ENCODE results near the gene SMURF2. TPM values are rescaled to one million over a fixed set of nuclear protein-coding genes. Genes with fewer than 3 reads are reported as not detected.

Gene SMURF2
- total RNA-seq, 1 experiment from 2014 or later: 23.0 TPM

GRCh38 chr17:64572682-64573154, 89.4 kb downstream of the SMURF2 start:
- Mint-ChIP-seq H3K36me3 (peaks cover 17% of the 10 kb centered on the region), H3K4me3 (no peak overlapping the region), H3K4me1 (no peaks in the 10 kb centered on the region), H3K27ac (no peak overlapping the region), H3K27me3 (ENCODE audit: low read depth) (no peaks in the 10 kb centered on the region), H3K9me3 (no peaks in the 10 kb centered on the region)
- TF ChIP-seq CBFB (CRISPR knock-in tag; IDR thresholded peaks at IDR 0.05; ENCODE audit: low read depth) (no peak), E2F5 (CRISPR knock-in tag; IDR thresholded peaks at IDR 0.05) (no peak), ZMAT4 (CRISPR knock-in tag; IDR thresholded peaks at IDR 0.05) (no peak), NR1H2 (CRISPR knock-in tag; IDR thresholded peaks at IDR 0.05) (no peak), ATF2 (CRISPR knock-in tag; IDR thresholded peaks at IDR 0.05; ENCODE audit: borderline replicate concordance, low read depth) (no peak), JUN (CRISPR knock-in tag; IDR thresholded peaks at IDR 0.05) (no peak), CREM (CRISPR knock-in tag; IDR thresholded peaks at IDR 0.05) (no peak), SOX15 (CRISPR knock-in tag; IDR thresholded peaks at IDR 0.05) (no peak), ZNF281 (CRISPR knock-in tag; IDR thresholded peaks at IDR 0.05) (no peak), FOXK1 (CRISPR knock-in tag; IDR thresholded peaks at IDR 0.05) (no peak), FOXJ3 (CRISPR knock-in tag; IDR thresholded peaks at IDR 0.05; ENCODE audit: borderline replicate concordance) (no peak), ZNF425 (CRISPR knock-in tag; conservative IDR thresholded peaks at IDR 0.05) (no peak), OVOL2 (CRISPR knock-in tag; IDR thresholded peaks at IDR 0.05; ENCODE audit: borderline replicate concordance) (no peak)
- ChIA-PET CTCF (no interaction called here), POLR2A (interaction anchor here (0.9 kb wide), 1 partner anchor 67 kb away, joined by 4 read pairs; no protein-coding TSS in a partner anchor)
- ATAC-seq (no peak), DNase-seq (ENCODE audit: low spot score) (no peak)

- no peaks in the 10 kb centered on the region for H3K4me1 Mint-ChIP-seq
- H3K27ac Mint-ChIP-seq: no peak overlapping the region
- no peaks in the 10 kb centered on the region for H3K9me3 Mint-ChIP-seq
- ATAC-seq (no peak), DNase-seq (ENCODE audit: low spot score) (no peak)
- H3K36me3 Mint-ChIP-seq: peaks cover 12% of the 10 kb centered on the region; the same call in 1 of the 2 replicates
- ChIA-PET POLR2A (no interaction called here), CTCF (no interaction called here)
- H3K4me3 Mint-ChIP-seq: no peak overlapping the region
- H3K27me3 Mint-ChIP-seq (ENCODE audit: low read depth): no peaks in the 10 kb centered on the region
- TF ChIP-seq EMX1 (CRISPR knock-in tag; IDR thresholded peaks at IDR 0.05): no peak
- TF ChIP-seq HMGXB4 (CRISPR knock-in tag; IDR thresholded peaks at IDR 0.05): no peak
- no peak for TF ChIP-seq PRDM15 (CRISPR knock-in tag; IDR thresholded peaks at IDR 0.05)
- no peak for TF ChIP-seq FOXP4 (CRISPR knock-in tag; IDR thresholded peaks at IDR 0.05)
- no peak for TF ChIP-seq ZNF138 (CRISPR knock-in tag; conservative IDR thresholded peaks at IDR 0.05)
- no peak for TF ChIP-seq GTF2I (CRISPR knock-in tag; conservative IDR thresholded peaks at IDR 0.05)
- TF ChIP-seq CBFB (CRISPR knock-in tag; IDR thresholded peaks at IDR 0.05; ENCODE audit: low read depth): no peak
- TF ChIP-seq ZNF671 (CRISPR knock-in tag; IDR thresholded peaks at IDR 0.05): no peak
- no peak for TF ChIP-seq ZNF232 (CRISPR knock-in tag; IDR thresholded peaks at IDR 0.05)
- no peak for TF ChIP-seq NR1H2 (CRISPR knock-in tag; IDR thresholded peaks at IDR 0.05)
These were observed 90.4 kb downstream of the SMURF2 start for GRCh38 chr17:64571746-64572145.

All from WTC11 (cell line).